HEK293 (cell line): Measurements from ENCODE around the gene TEX2.

Source experiments
- CTCF ChIA-PET: fragments of 350-600 bp; formaldehyde crosslinking; extraction: SDS; loops from one replicate; lab custom pipeline; 2021; ENCODE audit warnings: antibody characterized with exemption; lab: Yijun Ruan, JAX
- POLR2A ChIA-PET: fragments of 300-600 bp; formaldehyde crosslinking; extraction: SDS; loops from one replicate; lab custom pipeline; 2020; ENCODE audit warnings: antibody characterized with exemption, inconsistent platforms; lab: Yijun Ruan, JAX
- H3K27ac ChIP-seq: fragments of 200-500 bp; sonication (Bioruptor generic); 2 replicates; pipeline ENCODE4 v1.5.1; 2014; ENCODE audit warnings: low read depth, low read length, control low read depth, inconsistent platforms; ENCODE audit errors: extremely low read depth
- H3K36me3 ChIP-seq, 2 experiments: fragments of 200-500 bp in 1 of 2; sonication (Bioruptor generic) in 1 of 2; 1 replicate in 1 of 2; 2 replicates in 1 of 2; pipeline ENCODE4 v1.5.1; 2014 to 2017; ENCODE audit warnings: inconsistent platforms in 2 of 2, low read length in 2 of 2; ENCODE audit not compliant: control insufficient read depth in 2 of 2, insufficient read depth in 1 of 2
- H3K4me1 ChIP-seq: fragments of 200-500 bp; sonication (Bioruptor generic); 2 replicates; pipeline ENCODE4 v1.5.1; 2014; ENCODE audit warnings: mild to moderate bottlenecking, low read length, inconsistent platforms; ENCODE audit not compliant: control insufficient read depth, insufficient read depth
- H3K4me3 ChIP-seq: 2 replicates; pipeline ENCODE4 v1.5.1; 2011; ENCODE audit warnings: low read depth, mild to moderate bottlenecking, control low read depth, low read length, moderate library complexity
- H3K9me3 ChIP-seq: fragments of 200-500 bp; sonication (Bioruptor generic); 2 replicates; pipeline ENCODE4 v1.5.1; 2014; ENCODE audit warnings: low read depth, low read length, inconsistent platforms; ENCODE audit not compliant: control insufficient read depth, insufficient read depth
- BCL11A ChIP-seq: fragments of 450-650 bp; formaldehyde crosslinking; IDR thresholded peaks from 2 replicates; pipeline ENCODE4 v1.5.1; 2016; ENCODE audit warnings: low read depth, missing biosample characterization, missing genetic modification characterization
- GLI4 ChIP-seq: fragments of 450-650 bp; formaldehyde crosslinking; IDR thresholded peaks from 2 replicates; pipeline ENCODE4 v1.5.1; 2016; ENCODE audit warnings: missing biosample characterization, missing genetic modification characterization
- IKZF3 ChIP-seq: fragments of 450-650 bp; IDR thresholded peaks from 2 replicates; pipeline ENCODE4 v1.5.0; 2018; ENCODE audit warnings: missing biosample characterization, mild to moderate bottlenecking, missing genetic modification characterization, moderate library complexity
- OVOL3 ChIP-seq: fragments of 450-650 bp; formaldehyde crosslinking; IDR thresholded peaks from 2 replicates; pipeline ENCODE4 v1.5.1; 2016; ENCODE audit warnings: missing biosample characterization, missing genetic modification characterization
- SETDB1 ChIP-seq: IDR thresholded peaks from one replicate; pipeline ENCODE4 v1.6.1; 2017; ENCODE audit warnings: mild to moderate bottlenecking, low read length, moderate library complexity, mixed read lengths; ENCODE audit not compliant: insufficient read length
- ZNF155 ChIP-seq: fragments of 450-650 bp; formaldehyde crosslinking; IDR thresholded peaks from 2 replicates; pipeline ENCODE4 v1.5.1; 2016; ENCODE audit warnings: missing biosample characterization, missing genetic modification characterization
- ZNF175 ChIP-seq: fragments of 450-650 bp; formaldehyde crosslinking; IDR thresholded peaks from 2 replicates; pipeline ENCODE4 v1.5.1; 2016; ENCODE audit warnings: missing biosample characterization, missing genetic modification characterization
- ZNF362 ChIP-seq: fragments of 450-650 bp; formaldehyde crosslinking; IDR thresholded peaks from 2 replicates; pipeline ENCODE4 v1.5.1; 2016; ENCODE audit warnings: missing biosample characterization, missing genetic modification characterization
- ZNF416 ChIP-seq: fragments of 450-650 bp; formaldehyde crosslinking; IDR thresholded peaks from 2 replicates; pipeline ENCODE4 v1.5.1; 2016; ENCODE audit warnings: missing biosample characterization, missing genetic modification characterization
- ZNF48 ChIP-seq: fragments of 450-650 bp; formaldehyde crosslinking; IDR thresholded peaks from 2 replicates; pipeline ENCODE4 v1.5.1; 2016; ENCODE audit warnings: missing biosample characterization, missing genetic modification characterization
- ZNF530 ChIP-seq: fragments of 450-650 bp; formaldehyde crosslinking; IDR thresholded peaks from 2 replicates; pipeline ENCODE4 v1.5.1; 2016; ENCODE audit warnings: low read depth, missing biosample characterization, missing genetic modification characterization
- ZNF549 ChIP-seq: fragments of 450-650 bp; IDR thresholded peaks from 2 replicates; pipeline ENCODE4 v1.5.1; 2018; ENCODE audit warnings: missing biosample characterization, missing genetic modification characterization, mild to moderate bottlenecking, inconsistent platforms, moderate library complexity
- ZNF600 ChIP-seq: fragments of 450-650 bp; formaldehyde crosslinking; IDR thresholded peaks from 2 replicates; pipeline ENCODE4 v1.5.1; 2016; ENCODE audit warnings: missing biosample characterization, missing genetic modification characterization
- ZNF610 ChIP-seq: fragments of 450-650 bp; formaldehyde crosslinking; IDR thresholded peaks from 2 replicates; pipeline ENCODE4 v1.5.1; 2016; ENCODE audit warnings: missing biosample characterization, missing genetic modification characterization, borderline replicate concordance
- ZNF629 ChIP-seq: fragments of 450-650 bp; formaldehyde crosslinking; IDR thresholded peaks from 2 replicates; pipeline ENCODE4 v1.5.1; 2017; ENCODE audit warnings: missing biosample characterization, missing genetic modification characterization
- ZNF664 ChIP-seq: fragments of 450-650 bp; formaldehyde crosslinking; IDR thresholded peaks from 2 replicates; pipeline ENCODE4 v1.5.1; 2016; ENCODE audit warnings: missing biosample characterization, missing genetic modification characterization
- ZNF677 ChIP-seq: fragments of 450-650 bp; IDR thresholded peaks from 2 replicates; pipeline ENCODE4 v1.5.0; 2018; ENCODE audit warnings: missing biosample characterization, mild to moderate bottlenecking, missing genetic modification characterization, moderate library complexity
- ZNF747 ChIP-seq: fragments of 450-650 bp; formaldehyde crosslinking; IDR thresholded peaks from 2 replicates; pipeline ENCODE4 v1.5.1; 2016; ENCODE audit warnings: missing biosample characterization, missing genetic modification characterization
- ZNF777 ChIP-seq: fragments of 450-650 bp; formaldehyde crosslinking; IDR thresholded peaks from 2 replicates; pipeline ENCODE4 v1.5.1; 2017; ENCODE audit warnings: missing biosample characterization, missing genetic modification characterization, borderline replicate concordance
- ZSCAN16 ChIP-seq: fragments of 450-650 bp; formaldehyde crosslinking; IDR thresholded peaks from 2 replicates; pipeline ENCODE4 v1.5.1; 2016; ENCODE audit warnings: missing biosample characterization, missing genetic modification characterization
- ZSCAN18 ChIP-seq: fragments of 450-650 bp; formaldehyde crosslinking; IDR thresholded peaks from 2 replicates; pipeline ENCODE4 v1.5.1; 2016; ENCODE audit warnings: missing biosample characterization, missing genetic modification characterization
- ZSCAN23 ChIP-seq: fragments of 450-650 bp; formaldehyde crosslinking; IDR thresholded peaks from 2 replicates; pipeline ENCODE4 v1.5.1; 2016; ENCODE audit warnings: missing biosample characterization, missing genetic modification characterization
- TF ChIP-seq, protein P1 (sequence below): fragments of 450-650 bp; formaldehyde crosslinking; IDR thresholded peaks from 2 replicates; pipeline ENCODE4 v1.5.1; 2016; ENCODE audit warnings: missing biosample characterization, missing genetic modification characterization, low read depth
- TF ChIP-seq, protein P2 (sequence below): fragments of 450-650 bp; formaldehyde crosslinking; IDR thresholded peaks from 2 replicates; pipeline ENCODE4 v1.5.1; 2017; ENCODE audit warnings: missing biosample characterization, missing genetic modification characterization
- TF ChIP-seq, protein P3 (sequence below): fragments of 450-650 bp; formaldehyde crosslinking; IDR thresholded peaks from 2 replicates; pipeline ENCODE4 v1.5.1; 2016; ENCODE audit warnings: missing biosample characterization, missing genetic modification characterization, borderline replicate concordance

The TEX2 gene

DNA sequence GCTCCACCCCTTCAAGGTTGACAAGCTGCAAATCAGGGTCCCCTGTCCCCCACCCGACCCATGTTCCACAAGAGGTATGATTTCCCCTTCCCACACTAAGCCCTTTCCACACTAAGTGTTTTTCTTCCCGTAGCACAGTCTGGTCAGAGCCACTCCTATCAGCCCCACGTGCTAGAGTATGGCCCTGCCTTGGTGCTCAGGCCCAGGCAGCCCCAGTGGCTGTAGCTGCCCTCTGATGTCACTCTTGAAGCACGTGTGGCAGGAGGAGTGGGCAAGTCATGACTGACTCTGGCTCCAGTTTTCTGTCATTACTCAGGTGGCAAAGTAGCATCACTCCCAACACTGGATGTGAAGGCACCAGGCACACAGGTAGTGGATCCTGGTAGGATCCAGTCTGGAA, 97.7 kb downstream of the TEX2 start:
- no peak overlapping the region for H3K4me3 ChIP-seq
- H3K27ac ChIP-seq, result no peak overlapping the region
- TF ChIP-seq ZNF777 (tag by site-specific recombination), result no peak
- no peak for TF ChIP-seq ZNF664 (tag by site-specific recombination)
- no peak for TF ChIP-seq OVOL3
- no peak for TF ChIP-seq ZNF416 (tag by site-specific recombination)
- TF ChIP-seq ZNF362, result no peak
- TF ChIP-seq, protein P1, sequence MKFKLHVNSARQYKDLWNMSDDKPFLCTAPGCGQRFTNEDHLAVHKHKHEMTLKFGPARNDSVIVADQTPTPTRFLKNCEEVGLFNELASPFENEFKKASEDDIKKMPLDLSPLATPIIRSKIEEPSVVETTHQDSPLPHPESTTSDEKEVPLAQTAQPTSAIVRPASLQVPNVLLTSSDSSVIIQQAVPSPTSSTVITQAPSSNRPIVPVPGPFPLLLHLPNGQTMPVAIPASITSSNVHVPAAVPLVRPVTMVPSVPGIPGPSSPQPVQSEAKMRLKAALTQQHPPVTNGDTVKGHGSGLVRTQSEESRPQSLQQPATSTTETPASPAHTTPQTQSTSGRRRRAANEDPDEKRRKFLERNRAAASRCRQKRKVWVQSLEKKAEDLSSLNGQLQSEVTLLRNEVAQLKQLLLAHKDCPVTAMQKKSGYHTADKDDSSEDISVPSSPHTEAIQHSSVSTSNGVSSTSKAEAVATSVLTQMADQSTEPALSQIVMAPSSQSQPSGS, result no peak
- TF ChIP-seq GLI4 (tag by site-specific recombination), result no peak
- TF ChIP-seq, protein P2, sequence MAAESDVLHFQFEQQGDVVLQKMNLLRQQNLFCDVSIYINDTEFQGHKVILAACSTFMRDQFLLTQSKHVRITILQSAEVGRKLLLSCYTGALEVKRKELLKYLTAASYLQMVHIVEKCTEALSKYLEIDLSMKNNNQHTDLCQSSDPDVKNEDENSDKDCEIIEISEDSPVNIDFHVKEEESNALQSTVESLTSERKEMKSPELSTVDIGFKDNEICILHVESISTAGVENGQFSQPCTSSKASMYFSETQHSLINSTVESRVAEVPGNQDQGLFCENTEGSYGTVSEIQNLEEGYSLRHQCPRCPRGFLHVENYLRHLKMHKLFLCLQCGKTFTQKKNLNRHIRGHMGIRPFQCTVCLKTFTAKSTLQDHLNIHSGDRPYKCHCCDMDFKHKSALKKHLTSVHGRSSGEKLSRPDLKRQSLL, result no peak
- no peak for TF ChIP-seq SETDB1
- no peak for TF ChIP-seq ZNF530 (tag by site-specific recombination)
- no peak for TF ChIP-seq ZNF610 (tag by site-specific recombination)
- TF ChIP-seq, protein P3, sequence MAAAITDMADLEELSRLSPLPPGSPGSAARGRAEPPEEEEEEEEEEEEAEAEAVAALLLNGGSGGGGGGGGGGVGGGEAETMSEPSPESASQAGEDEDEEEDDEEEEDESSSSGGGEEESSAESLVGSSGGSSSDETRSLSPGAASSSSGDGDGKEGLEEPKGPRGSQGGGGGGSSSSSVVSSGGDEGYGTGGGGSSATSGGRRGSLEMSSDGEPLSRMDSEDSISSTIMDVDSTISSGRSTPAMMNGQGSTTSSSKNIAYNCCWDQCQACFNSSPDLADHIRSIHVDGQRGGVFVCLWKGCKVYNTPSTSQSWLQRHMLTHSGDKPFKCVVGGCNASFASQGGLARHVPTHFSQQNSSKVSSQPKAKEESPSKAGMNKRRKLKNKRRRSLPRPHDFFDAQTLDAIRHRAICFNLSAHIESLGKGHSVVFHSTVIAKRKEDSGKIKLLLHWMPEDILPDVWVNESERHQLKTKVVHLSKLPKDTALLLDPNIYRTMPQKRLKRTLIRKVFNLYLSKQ (tag by site-specific recombination), result no peak
- TF ChIP-seq ZNF48 (tag by site-specific recombination), result no peak
- no peak for TF ChIP-seq IKZF3 (tag by site-specific recombination)
- TF ChIP-seq BCL11A (tag by site-specific recombination), result no peak
- TF ChIP-seq ZSCAN16 (tag by site-specific recombination), result no peak
- TF ChIP-seq ZNF175 (tag by site-specific recombination), result no peak
- H3K4me1 ChIP-seq, result no peaks in the 10 kb centered on the region
- peaks cover 0 to 19% of the 10 kb centered on the region in 2 experiments; a peak in 2 of 3 replicates for H3K36me3 ChIP-seq
- ChIA-PET CTCF (interaction anchor here (0.7 kb wide), 1 partner anchor 32 kb away, joined by 3 read pairs; no protein-coding TSS in a partner anchor), POLR2A (no interaction called here)
- no peaks in the 10 kb centered on the region for H3K9me3 ChIP-seq

GRCh38 chr17:64164596-64165285, 98.3 kb downstream of the TEX2 start:
- H3K4me1 ChIP-seq, result no peaks in the 10 kb centered on the region
- no peak overlapping the region for H3K27ac ChIP-seq
- H3K36me3 ChIP-seq, result peaks cover 0 to 16% of the 10 kb centered on the region in 2 experiments; a peak in 2 of 3 replicates
- no peaks in the 10 kb centered on the region for H3K9me3 ChIP-seq
- ChIA-PET CTCF (interaction anchor here (0.7 to 1.3 kb wide), 4 partner anchors 31 to 1011 kb away, joined by 3 to 4 read pairs (median 3); no protein-coding TSS in a partner anchor), POLR2A (interaction anchor here (0.6 to 3.7 kb wide), 2 partner anchors 19 to 45 kb away, joined by 7 to 15 read pairs; no protein-coding TSS in a partner anchor)
- no peak overlapping the region for H3K4me3 ChIP-seq
- TF ChIP-seq, protein P3 (tag by site-specific recombination), result no peak
- TF ChIP-seq ZNF155 (tag by site-specific recombination) (no peak), ZNF629 (tag by site-specific recombination) (no peak), ZNF549 (tag by site-specific recombination) (no peak), ZNF664 (tag by site-specific recombination) (no peak), ZNF747 (tag by site-specific recombination) (no peak), ZSCAN18 (tag by site-specific recombination) (no peak), ZNF677 (tag by site-specific recombination) (no peak), ZSCAN23 (tag by site-specific recombination) (no peak), ZNF600 (no peak)
- TF ChIP-seq, protein P2, result no peak
